B cell (primary cell): ENCODE data around the gene LRRC72. TPM values are rescaled to one million over a fixed set of nuclear protein-coding genes. Genes with fewer than 3 reads are reported as not detected.

Experiments used
- ATAC-seq: fragments of 200-7000 bp; cut with Tn5 transposase; one replicate; pipeline ENCODE4 v1.10.0; 2021; ENCODE audit warnings: low read depth, mild to moderate bottlenecking, moderate number of reproducible peaks, moderate library complexity
- CTCF ChIA-PET: fragments of 350-600 bp; sonication (Branson Sonifier 250); formaldehyde crosslinking; loops from one replicate; lab custom pipeline; 2021; ENCODE audit warnings: antibody characterized with exemption, inconsistent platforms; lab: Charles Lee
- POLR2A ChIA-PET: fragments of 350-600 bp; sonication (Branson Sonifier 250); formaldehyde crosslinking; loops from one replicate; lab custom pipeline; 2021; ENCODE audit warnings: antibody characterized with exemption; lab: Charles Lee
- DNase-seq: peaks from one replicate; pipeline ENCODE4 v3.0.0; 2013
- H2AFZ ChIP-seq: 2 replicates; pipeline ENCODE4 v1.6.1; 2012; ENCODE audit warnings: mild to moderate bottlenecking, low read depth, low read length; ENCODE audit not compliant: insufficient read depth, poor library complexity, severe bottlenecking
- H3K27ac ChIP-seq, 2 donors: 1 replicate in 1 of 2; 2 replicates in 1 of 2; pipeline ENCODE4 v1.5.1; 2012 to 2013; ENCODE audit warnings: low read length in 2 of 2, mild to moderate bottlenecking in 2 of 2, moderate library complexity in 1 of 2
- H3K27me3 ChIP-seq, 4 experiments: fragments of 200-600 bp in 1 of 4; sonication (generic) in 1 of 4; replicated peaks in 1 of 4; 1 replicate in 2 of 4; 2 replicates in 2 of 4; pipeline versions ENCODE4 v1.6.1 to v1.7.0; 2013 to 2016; ENCODE audit warnings: low read length in 3 of 4, mild to moderate bottlenecking in 2 of 4, mixed read lengths in 1 of 4, moderate library complexity in 1 of 4; ENCODE audit not compliant: insufficient read depth in 4 of 4, control insufficient read depth in 3 of 4; ENCODE audit errors: control extremely low read depth in 1 of 4
- H3K36me3 ChIP-seq, 2 experiments: replicated peaks in 1 of 2; 1 replicate in 1 of 2; 2 replicates in 1 of 2; pipeline versions ENCODE4 v1.6.1 to v1.7.1; 2013; ENCODE audit warnings: low read length in 1 of 2; ENCODE audit not compliant: insufficient read depth in 2 of 2, control insufficient read depth in 1 of 2; ENCODE audit errors: control extremely low read depth in 1 of 2, extremely low read depth in 1 of 2
- H3K4me1 ChIP-seq, 2 donors: fragments of 200-600 bp in 1 of 2; sonication (generic) in 1 of 2; 1 replicate in 1 of 2; 2 replicates in 1 of 2; pipeline versions ENCODE4 v1.5.1 to v1.6.1; 2013 to 2017; ENCODE audit warnings: low read length in 2 of 2; ENCODE audit not compliant: control insufficient read depth in 2 of 2, insufficient read depth in 2 of 2
- H3K4me2 ChIP-seq: replicated peaks from 2 replicates; pipeline ENCODE3; 2012; ENCODE audit warnings: mild to moderate bottlenecking, low read depth, low read length; ENCODE audit not compliant: poor library complexity, severe bottlenecking
- H3K4me3 ChIP-seq, 5 experiments: fragments of 200-600 bp in 1 of 5; sonication (generic) in 1 of 5; 1 replicate in 3 of 5; 2 replicates in 2 of 5; pipeline versions ENCODE4 v1.5.1 to v1.7.0; 2011 to 2016; ENCODE audit warnings: low read length in 4 of 5, mild to moderate bottlenecking in 4 of 5, low read depth in 2 of 5, control low read depth in 1 of 5, moderate library complexity in 1 of 5; ENCODE audit not compliant: insufficient read depth in 1 of 5; ENCODE audit errors: control extremely low read depth in 1 of 5, extremely low read depth in 1 of 5
- H3K79me2 ChIP-seq: fragments of 200-600 bp; sonication (generic); one replicate; pipeline ENCODE4 v1.6.0; 2016; ENCODE audit warnings: low read length; ENCODE audit not compliant: control insufficient read depth, insufficient read depth
- H3K9ac ChIP-seq: fragments of 200-600 bp; sonication (generic); 2 replicates; pipeline ENCODE4 v1.6.1; 2017; ENCODE audit warnings: mild to moderate bottlenecking, low read length, moderate library complexity
- H3K9me3 ChIP-seq, 3 donors: one replicate each; pipeline versions ENCODE4 v1.6.1 to v1.7.1; 2013; ENCODE audit warnings: low read length in 2 of 3; ENCODE audit not compliant: control insufficient read depth in 2 of 3, insufficient read depth in 1 of 3; ENCODE audit errors: control extremely low read depth in 1 of 3
- H4K20me1 ChIP-seq: 2 replicates; pipeline ENCODE4 v1.6.0; 2012; ENCODE audit warnings: mild to moderate bottlenecking, low read length; ENCODE audit not compliant: insufficient read depth, control insufficient read depth, poor library complexity, severe bottlenecking
- H3K27ac Mint-ChIP-seq: one replicate; pipeline ENCODE4 v1.8.0; 2021; ENCODE audit warnings: mixed read lengths
- H3K27me3 Mint-ChIP-seq: one replicate; pipeline ENCODE4 v1.8.0; 2021; ENCODE audit warnings: mixed read lengths
- H3K4me1 Mint-ChIP-seq: one replicate; pipeline ENCODE4 v1.8.0; 2021; ENCODE audit warnings: mixed read lengths
- H3K4me3 Mint-ChIP-seq: one replicate; pipeline ENCODE4 v1.8.0; 2021; ENCODE audit warnings: mixed read lengths
- H3K9me3 Mint-ChIP-seq: one replicate; pipeline ENCODE4 v1.8.0; 2022; ENCODE audit warnings: mixed read lengths; ENCODE audit not compliant: insufficient read depth
- EZH2 ChIP-seq: IDR thresholded peaks from 2 replicates; pipeline ENCODE4 v1.6.1; 2012; ENCODE audit warnings: borderline replicate concordance, low read depth, mild to moderate bottlenecking, moderate library complexity, low read length; ENCODE audit not compliant: insufficient read depth, poor library complexity, severe bottlenecking
- WGBS: methylation state at CpG from one replicate; pipeline ENCODE4 v1.1.5; 2013; ENCODE audit warnings: missing lambda C conversion rate; ENCODE audit not compliant: insufficient coverage; 5-methylcytosine and 5-hydroxymethylcytosine counted together
- intact Hi-C: fragments of 100-400 bp; cut with micrococcal nuclease; formaldehyde crosslinking; loops from one replicate; pipeline ENCODE4 v1.10.0; 2022
- polyA plus RNA-seq: library from polyadenylated mRNA; depleted of rRNA; stranded (reverse); fragments of >200 nt; gene quantifications from 2 replicates; pipeline ENCODE4 v1.2.3, GENCODE V29; 2012
- total RNA-seq, 2 donors: library from RNA; stranded (reverse); fragments of 120-200 nt in 1 of 2; gene quantifications; 1 replicate in 1 of 2; 2 replicates in 1 of 2; pipeline versions ENCODE4 v1.2.3 to v1.2.4, GENCODE V29; 2013 to 2022
- TF ChIP-seq, protein P1 (sequence below): fragments of 200-600 bp; IDR thresholded peaks from one replicate; pipeline ENCODE4 v1.8.0; 2022; ENCODE audit warnings: antibody characterized with exemption, mild to moderate bottlenecking

Gene LRRC72
- total and polyA plus RNA-seq, 2 donors (not counting 1 experiment from before 2014, with no cell fraction given) = not detected

DNA sequence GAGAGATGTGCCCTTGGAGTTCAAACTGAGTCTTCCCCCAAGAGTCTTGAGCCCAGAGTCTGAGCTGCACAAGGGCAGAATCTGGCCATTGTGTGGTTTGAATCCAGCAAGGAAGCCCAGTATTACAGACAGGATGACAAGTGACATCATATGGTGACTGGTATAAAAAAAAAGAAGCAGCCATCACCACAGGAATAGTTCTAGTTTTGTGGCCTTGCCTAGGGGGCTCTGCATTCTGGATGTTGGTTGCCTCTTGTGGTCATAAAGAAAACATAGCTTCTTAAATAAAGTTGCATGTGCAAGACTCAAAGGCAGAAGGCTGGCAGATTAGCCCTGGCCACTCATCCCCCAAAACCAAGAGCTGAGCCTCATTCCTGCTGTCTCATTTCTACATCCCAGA lies 16.8 kb upstream of the LRRC72 start:
- TF ChIP-seq, protein P1, sequence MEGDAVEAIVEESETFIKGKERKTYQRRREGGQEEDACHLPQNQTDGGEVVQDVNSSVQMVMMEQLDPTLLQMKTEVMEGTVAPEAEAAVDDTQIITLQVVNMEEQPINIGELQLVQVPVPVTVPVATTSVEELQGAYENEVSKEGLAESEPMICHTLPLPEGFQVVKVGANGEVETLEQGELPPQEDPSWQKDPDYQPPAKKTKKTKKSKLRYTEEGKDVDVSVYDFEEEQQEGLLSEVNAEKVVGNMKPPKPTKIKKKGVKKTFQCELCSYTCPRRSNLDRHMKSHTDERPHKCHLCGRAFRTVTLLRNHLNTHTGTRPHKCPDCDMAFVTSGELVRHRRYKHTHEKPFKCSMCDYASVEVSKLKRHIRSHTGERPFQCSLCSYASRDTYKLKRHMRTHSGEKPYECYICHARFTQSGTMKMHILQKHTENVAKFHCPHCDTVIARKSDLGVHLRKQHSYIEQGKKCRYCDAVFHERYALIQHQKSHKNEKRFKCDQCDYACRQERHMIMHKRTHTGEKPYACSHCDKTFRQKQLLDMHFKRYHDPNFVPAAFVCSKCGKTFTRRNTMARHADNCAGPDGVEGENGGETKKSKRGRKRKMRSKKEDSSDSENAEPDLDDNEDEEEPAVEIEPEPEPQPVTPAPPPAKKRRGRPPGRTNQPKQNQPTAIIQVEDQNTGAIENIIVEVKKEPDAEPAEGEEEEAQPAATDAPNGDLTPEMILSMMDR = no peak
- TF ChIP-seq EZH2 = no peak
- Histone ChIP-seq H3K27me3 (no peaks in the 10 kb centered on the region), H3K27ac (no peak overlapping the region), H3K9ac (no peak overlapping the region), H3K4me2 (no peak overlapping the region), H3K9me3 (peaks cover 0 to 3% (median 0%) of the 10 kb centered on the region in 3 donors), H3K4me1 (no peaks in the 10 kb centered on the region), H3K79me2 (no peaks in the 10 kb centered on the region), H3K36me3 (no peaks in the 10 kb centered on the region), H2AFZ (no peak overlapping the region), H4K20me1 (no peaks in the 10 kb centered on the region), H3K4me3 (no peak overlapping the region)
- H3K27ac Mint-ChIP-seq = no peak overlapping the region
- intact Hi-C loops = no loop called here
- no peak for ATAC-seq
- CTCF ChIA-PET = no interaction called here
- peaks cover 7% of the 10 kb centered on the region for H3K27me3 Mint-ChIP-seq
- DNase-seq = no peak
- no peaks in the 10 kb centered on the region for H3K4me1 Mint-ChIP-seq
- no peaks in the 10 kb centered on the region for H3K9me3 Mint-ChIP-seq
- POLR2A ChIA-PET = no interaction called here
- H3K4me3 Mint-ChIP-seq = no peak overlapping the region

DNA sequence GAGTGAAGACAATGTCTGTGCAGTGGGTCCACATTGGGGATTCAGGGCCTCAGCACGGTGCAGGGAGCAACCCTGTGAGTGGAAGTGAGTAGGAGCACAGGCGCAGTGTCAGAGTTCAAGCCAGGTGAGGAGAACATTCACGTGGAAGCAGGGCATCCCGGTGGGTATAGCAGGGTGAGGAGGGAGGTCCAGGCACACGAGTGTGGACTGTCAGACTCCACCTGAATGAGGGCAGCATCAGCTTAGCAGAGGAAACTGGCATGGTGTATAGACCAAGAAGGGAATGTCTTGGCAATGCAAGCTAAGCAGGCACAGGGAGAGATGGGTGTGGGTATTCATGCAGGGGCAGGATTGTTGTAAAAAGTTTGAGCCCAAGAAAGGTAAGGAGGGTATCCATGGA lies 15.3 kb upstream of the LRRC72 start:
- no peak overlapping the region for H3K4me3 ChIP-seq

More for the DNA sequence above, 15.3 kb upstream of the LRRC72 start:
- no peaks in the 10 kb centered on the region for H3K36me3 ChIP-seq
- no peaks in the 10 kb centered on the region for H3K4me1 ChIP-seq
- intact Hi-C loops = no loop called here
- no peaks in the 10 kb centered on the region for H3K79me2 ChIP-seq
- POLR2A ChIA-PET = no interaction called here
- WGBS = 91% methylated on average over 5 of the region's 5 CpGs
- no peak overlapping the region for H3K9ac ChIP-seq
- ATAC-seq = no peak
- TF ChIP-seq, protein P1 = no peak
- no peak for TF ChIP-seq EZH2
- no peaks in the 10 kb centered on the region for H4K20me1 ChIP-seq
- no peak overlapping the region for H3K4me2 ChIP-seq
- Mint-ChIP-seq H3K27me3 (peaks cover 7% of the 10 kb centered on the region), H3K9me3 (no peaks in the 10 kb centered on the region), H3K4me3 (no peak overlapping the region), H3K4me1 (no peaks in the 10 kb centered on the region), H3K27ac (no peak overlapping the region)
- no peaks in the 10 kb centered on the region for H3K27me3 ChIP-seq
- H3K27ac ChIP-seq = no peak overlapping the region
- H2AFZ ChIP-seq = no peak overlapping the region
- no peaks in the 10 kb centered on the region for H3K9me3 ChIP-seq
- DNase-seq = no peak
- CTCF ChIA-PET = no interaction called here
